GM23248 (cell line): ENCODE data around the gene TMEM169. TPM values are rescaled to one million over a fixed set of nuclear protein-coding genes. Genes with fewer than 3 reads are reported as not detected.
A peak's percentile ranks its signal among the peaks of the same experiment; 100 is the strongest.

Experiments
- DNase-seq: peaks from one replicate; pipeline ENCODE4 v3.0.0-alpha.2; 2015
- H2AFZ ChIP-seq: fragments of 200-600 bp; sonication (generic); 2 replicates; pipeline ENCODE4 v1.6.1; 2016; ENCODE audit warnings: antibody characterized with exemption
- H3F3A ChIP-seq: fragments of 200-600 bp; sonication (generic); 2 replicates; pipeline ENCODE4 v1.6.1; 2016; ENCODE audit warnings: mild to moderate bottlenecking, antibody characterized with exemption, mixed run types; ENCODE audit not compliant: insufficient read depth
- H3K27ac ChIP-seq: fragments of 200-600 bp; sonication (generic); 2 replicates; pipeline ENCODE4 v1.5.1; 2016; ENCODE audit warnings: mild to moderate bottlenecking
- H3K27me3 ChIP-seq: fragments of 200-600 bp; sonication (generic); replicated peaks from 2 replicates; pipeline ENCODE4 v1.6.1; 2016; ENCODE audit warnings: mild to moderate bottlenecking; ENCODE audit not compliant: insufficient read depth
- H3K36me3 ChIP-seq: fragments of 200-600 bp; sonication (generic); 2 replicates; pipeline ENCODE4 v1.6.1; 2016; ENCODE audit warnings: low read depth, mild to moderate bottlenecking
- H3K4me1 ChIP-seq: fragments of 200-600 bp; sonication (generic); 2 replicates; pipeline ENCODE4 v1.6.1; 2016; ENCODE audit warnings: mild to moderate bottlenecking; ENCODE audit not compliant: insufficient read depth
- H3K4me2 ChIP-seq: fragments of 200-600 bp; sonication (generic); one replicate; pipeline ENCODE4 v1.6.1; 2016; ENCODE audit warnings: mild to moderate bottlenecking; ENCODE audit not compliant: unreplicated experiment
- H3K4me3 ChIP-seq: fragments of 200-600 bp; sonication (generic); 2 replicates; pipeline ENCODE4 v1.5.1; 2016; ENCODE audit warnings: mild to moderate bottlenecking
- H3K79me2 ChIP-seq: fragments of 200-600 bp; sonication (generic); 2 replicates; pipeline ENCODE4 v1.6.1; 2016; ENCODE audit warnings: mild to moderate bottlenecking; ENCODE audit not compliant: insufficient read depth
- H3K9ac ChIP-seq: fragments of 200-600 bp; sonication (generic); 2 replicates; pipeline ENCODE4 v1.6.1; 2016; ENCODE audit warnings: mild to moderate bottlenecking
- H3K9me2 ChIP-seq: fragments of 200-600 bp; sonication (generic); 2 replicates; pipeline ENCODE4 v1.6.1; 2016; ENCODE audit warnings: mixed run types, mild to moderate bottlenecking, moderate library complexity; ENCODE audit not compliant: insufficient read depth
- H3K9me3 ChIP-seq: fragments of 200-600 bp; sonication (generic); one replicate; pipeline ENCODE4 v1.6.1; 2017; ENCODE audit warnings: low read depth
- H4K20me1 ChIP-seq: fragments of 200-600 bp; sonication (generic); 2 replicates; pipeline ENCODE4 v1.6.0; 2016; ENCODE audit not compliant: insufficient read depth
- EZH2 ChIP-seq: fragments of 200-600 bp; sonication (generic); IDR thresholded peaks from 2 replicates; pipeline ENCODE4 v1.6.1; 2018; ENCODE audit warnings: antibody characterized with exemption, mild to moderate bottlenecking; ENCODE audit not compliant: insufficient read depth, poor library complexity, severe bottlenecking
- EZH2phosphoT487 ChIP-seq: fragments of 200-600 bp; sonication (generic); IDR thresholded peaks from 2 replicates; pipeline ENCODE4 v1.6.1; 2018; ENCODE audit warnings: antibody characterized with exemption, moderate library complexity, mild to moderate bottlenecking, low read depth; ENCODE audit not compliant: insufficient read depth
- WGBS, 2 experiments: methylation state at CpG; one replicate each; pipeline ENCODE4 v1.1.6; 2015 to 2017; ENCODE audit warnings: low lambda C conversion rate in 2 of 2, low coverage in 1 of 2; ENCODE audit errors: missing lambda C conversion rate in 2 of 2; 5-methylcytosine and 5-hydroxymethylcytosine counted together
- in situ Hi-C: fragments of 300-500 bp; cut with MboI; formaldehyde crosslinking; loops from 2 replicates; pipeline ENCODE4 v1.15.0; 2020
- polyA plus RNA-seq: library from polyadenylated mRNA; unstranded; fragments of >200 nt; fragmentation: Nextera tagmentation; extraction: Ambion mirVana; gene quantifications from 2 replicates; pipeline ENCODE4 v1.2.1, GENCODE V29; 2016
- total RNA-seq: library from RNA; depleted of rRNA; stranded (reverse); fragments of >200 nt; shearing (Covaris generic); gene quantifications from 2 replicates; pipeline ENCODE4 v1.2.3, GENCODE V29; 2014

Gene TMEM169
- total and polyA plus RNA-seq, 2 experiments from 2014 or later = under 0.01 to 0.11 TPM

DNA sequence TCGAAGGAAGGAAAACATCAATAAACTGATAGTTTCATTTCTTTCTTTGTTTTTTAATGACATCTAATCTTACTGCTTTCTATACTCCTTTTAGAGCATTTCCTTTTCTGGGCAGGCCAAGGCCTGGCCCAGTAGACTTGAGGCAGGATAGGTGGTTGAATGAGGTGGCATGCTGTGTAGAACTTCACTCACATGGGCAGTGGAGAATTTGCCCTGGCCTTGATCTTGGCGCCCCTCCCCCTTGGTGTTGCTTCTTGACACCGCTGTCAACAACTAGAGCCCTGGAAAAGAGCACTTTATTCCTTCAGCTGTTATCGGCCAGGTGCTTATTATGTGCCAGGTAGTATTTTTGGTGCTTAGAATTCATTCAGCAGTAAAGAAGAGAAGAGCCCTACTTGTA, 64.9 kb downstream of the TMEM169 start:
- H3K4me2 ChIP-seq = no peak overlapping the region
- no peak overlapping the region for H3K27ac ChIP-seq
- H3K36me3 ChIP-seq = peaks cover 77% of the 10 kb centered on the region
- no peaks in the 10 kb centered on the region for H4K20me1 ChIP-seq
- no peaks in the 10 kb centered on the region for H3K27me3 ChIP-seq
- DNase-seq = no peak
- H2AFZ ChIP-seq = no peak overlapping the region
- no peak overlapping the region for H3K4me3 ChIP-seq
- TF ChIP-seq EZH2phosphoT487 = no peak
- no peak for TF ChIP-seq EZH2
- no peak overlapping the region for H3K9ac ChIP-seq
- no peaks in the 10 kb centered on the region for H3K9me3 ChIP-seq
- WGBS, 2 experiments = 85 to 87% methylated on average over 4 of the region's 4 CpGs
- H3K79me2 ChIP-seq = peaks cover 87% of the 10 kb centered on the region
- in situ Hi-C loops = no loop called here
- peaks cover 51% of the 10 kb centered on the region for H3F3A ChIP-seq
- peaks cover 20% of the 10 kb centered on the region for H3K4me1 ChIP-seq
- no peaks in the 10 kb centered on the region for H3K9me2 ChIP-seq

DNA sequence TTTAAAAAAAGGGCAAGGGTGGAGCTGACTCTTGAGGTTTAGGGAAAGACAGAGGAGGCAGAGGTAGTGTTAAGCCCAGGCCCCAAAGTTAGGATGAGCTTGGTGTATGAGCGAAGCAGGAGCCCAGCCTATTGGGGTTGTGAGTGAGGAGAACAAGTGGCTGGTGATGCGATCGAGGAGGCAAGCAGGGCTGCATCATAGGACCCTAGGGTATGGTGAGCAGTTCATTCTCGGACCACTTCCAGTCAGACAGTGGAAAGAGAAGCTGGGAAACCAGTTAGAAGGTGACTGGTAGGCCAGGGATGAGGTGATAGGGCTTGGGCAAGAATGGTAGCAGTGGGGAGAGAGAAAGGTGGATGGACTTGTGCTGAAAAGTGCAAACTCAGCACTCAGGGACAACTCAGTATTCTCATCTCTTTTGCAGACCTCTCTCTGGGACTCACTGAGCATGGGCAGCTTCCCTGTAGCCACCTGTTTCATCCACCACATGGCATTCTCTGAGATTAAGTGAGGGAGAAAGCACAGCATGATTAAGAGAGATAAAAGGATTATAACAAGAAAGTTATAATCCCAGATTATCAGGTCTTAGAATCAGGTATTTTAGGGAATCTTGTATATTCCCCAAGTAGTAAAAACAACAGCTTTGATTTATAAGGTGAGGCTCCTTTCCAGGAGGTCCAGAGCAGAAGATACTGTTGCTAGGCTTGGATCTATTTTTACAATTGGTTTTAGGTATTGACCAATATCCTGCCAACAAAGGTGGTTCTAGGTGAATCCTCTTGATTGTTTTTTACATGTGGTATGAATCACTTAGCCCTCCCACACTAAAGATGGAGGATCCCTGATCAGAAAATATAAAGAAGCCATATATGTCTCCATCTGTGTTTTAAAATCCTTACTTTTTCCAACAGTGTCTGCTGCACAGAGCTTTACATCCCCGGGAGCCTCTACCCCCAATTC, 65.7 kb downstream of the TMEM169 start:
- H3K79me2 ChIP-seq = peaks cover 92% of the 10 kb centered on the region
- WGBS, 2 experiments = 98 to 99% methylated on average over 5 of the region's 5 CpGs
- peaks cover 70% of the 10 kb centered on the region for H3K36me3 ChIP-seq

DNA sequence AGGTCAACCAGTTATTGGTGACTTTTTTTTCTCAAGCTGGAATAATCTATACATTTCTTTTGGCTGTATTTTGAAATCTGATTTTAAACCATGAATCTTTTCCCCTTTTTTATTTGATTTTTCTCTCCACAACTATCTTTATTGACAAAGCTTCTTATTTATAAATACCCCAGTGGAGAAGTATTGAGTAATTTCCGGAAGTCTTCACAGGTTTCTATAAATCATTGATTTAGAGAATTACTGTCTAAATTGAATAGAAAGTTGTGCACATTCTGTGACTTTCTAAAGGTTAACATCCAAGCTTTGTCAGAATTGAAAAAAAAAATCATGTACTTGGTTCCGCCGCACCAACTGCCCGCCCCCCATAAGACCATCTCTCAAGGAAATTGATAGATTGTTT, 67.3 kb downstream of the TMEM169 start:
- DNase-seq = no peak
- Histone ChIP-seq H4K20me1 (no peaks in the 10 kb centered on the region), H3K9ac (peak overlapping the region; percentile 13; the same call in 1 of the 2 replicates), H3K27ac (no peak overlapping the region), H3F3A (peaks cover 51% of the 10 kb centered on the region), H3K4me1 (peaks cover 8% of the 10 kb centered on the region), H3K79me2 (peaks cover 92% of the 10 kb centered on the region), H3K9me3 (no peaks in the 10 kb centered on the region), H3K4me3 (no peak overlapping the region), H2AFZ (no peak overlapping the region), H3K4me2 (no peak overlapping the region), H3K27me3 (no peaks in the 10 kb centered on the region), H3K36me3 (peaks cover 69% of the 10 kb centered on the region), H3K9me2 (no peaks in the 10 kb centered on the region)
- TF ChIP-seq EZH2 (no peak), EZH2phosphoT487 (no peak)
- 98 to 100% methylated on average over 4 of the region's 4 CpGs for WGBS, 2 experiments
- in situ Hi-C loops = no loop called here

More for the DNA sequence above, 65.7 kb downstream of the TMEM169 start:
- Histone ChIP-seq H3K4me3 (no peak overlapping the region), H3F3A (peaks cover 51% of the 10 kb centered on the region), H3K27ac (no peak overlapping the region), H3K9ac (no peak overlapping the region), H3K4me2 (no peak overlapping the region), H3K9me2 (no peaks in the 10 kb centered on the region), H3K4me1 (peaks cover 14% of the 10 kb centered on the region), H4K20me1 (no peaks in the 10 kb centered on the region), H3K27me3 (no peaks in the 10 kb centered on the region), H2AFZ (no peak overlapping the region), H3K9me3 (no peaks in the 10 kb centered on the region)
- TF ChIP-seq EZH2 (no peak), EZH2phosphoT487 (no peak)
- DNase-seq = no peak
- in situ Hi-C loops = no loop called here

DNA sequence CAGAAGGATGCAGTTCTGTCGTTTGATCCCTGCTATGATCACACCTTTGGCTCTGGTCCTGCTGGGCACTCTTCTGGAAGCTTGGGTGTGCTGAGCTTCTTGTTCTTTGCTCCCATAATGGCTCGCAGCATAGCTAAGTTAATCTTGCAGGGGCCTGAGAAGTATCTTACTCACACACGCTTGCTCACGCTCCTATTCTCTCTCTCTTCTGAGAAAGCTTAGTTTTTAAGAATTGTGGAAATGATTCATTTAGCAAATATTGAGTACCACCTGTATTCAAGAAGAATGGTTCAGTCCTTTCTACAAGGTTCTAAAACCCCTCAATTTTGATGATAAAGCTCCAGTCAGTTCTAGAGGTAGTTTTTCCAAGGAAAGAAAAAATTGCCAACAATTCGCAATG, 68.0 kb downstream of the TMEM169 start:
- DNase-seq = peak; percentile 58
- H3F3A ChIP-seq = peaks cover 45% of the 10 kb centered on the region
- peak overlapping the region; percentile 32 for H3K27ac ChIP-seq
- peaks cover 8% of the 10 kb centered on the region for H3K4me1 ChIP-seq
- H3K9me3 ChIP-seq = no peaks in the 10 kb centered on the region
- peak overlapping the region; percentile 13; the same call in 1 of the 2 replicates for H3K9ac ChIP-seq
- H3K9me2 ChIP-seq = no peaks in the 10 kb centered on the region
- 57 to 64% methylated on average over 5 of the region's 5 CpGs for WGBS, 2 experiments
- peaks cover 92% of the 10 kb centered on the region for H3K79me2 ChIP-seq
- H3K4me3 ChIP-seq = no peak overlapping the region
- TF ChIP-seq EZH2phosphoT487 (no peak), EZH2 (no peak)
- H3K36me3 ChIP-seq = peaks cover 68% of the 10 kb centered on the region
- H3K27me3 ChIP-seq = no peaks in the 10 kb centered on the region
- H2AFZ ChIP-seq = no peak overlapping the region
- H4K20me1 ChIP-seq = no peaks in the 10 kb centered on the region
- in situ Hi-C loops = no loop called here
- H3K4me2 ChIP-seq = no peak overlapping the region
